MCF 10A (cell line): Measurements from ENCODE around the gene BAIAP2L2. TPM values are rescaled to one million over a fixed set of nuclear protein-coding genes. Genes with fewer than 3 reads are reported as not detected.

Experiments
- BruUV-seq: library from RNA; stranded (reverse); fragments of 400-500 nt; replicated peaks from 2 replicates; lab custom pipeline; 2021; lab: Mats Ljungman, UMichigan
- CTCF ChIA-PET: fragments of 300-600 bp; sonication (Branson Sonifier 250); formaldehyde crosslinking; extraction: SDS; loops from one replicate; lab custom pipeline; 2021; ENCODE audit warnings: antibody characterized with exemption, inconsistent platforms; lab: Yijun Ruan, JAX
- POLR2A ChIA-PET: fragments of 300-600, 350-650 bp; sonication (Branson Sonifier 250); formaldehyde crosslinking; extraction: SDS; loops from one replicate; lab custom pipeline; 2020; ENCODE audit warnings: antibody characterized with exemption, inconsistent platforms; lab: Yijun Ruan, JAX
- DNase-seq: peaks from one replicate; pipeline ENCODE4 v3.0.0-alpha.2; 2018; ENCODE audit not compliant: unreplicated experiment
- H3K27ac Mint-ChIP-seq: one replicate; pipeline ENCODE4 v1.8.0; 2022; ENCODE audit warnings: mild to moderate bottlenecking, low read depth, mixed read lengths; ENCODE audit not compliant: unreplicated experiment
- H3K27me3 Mint-ChIP-seq: one replicate; pipeline ENCODE4 v1.8.0; 2022; ENCODE audit warnings: mixed read lengths; ENCODE audit not compliant: insufficient read depth, unreplicated experiment
- H3K36me3 Mint-ChIP-seq: one replicate; pipeline ENCODE4 v1.8.0; 2022; ENCODE audit warnings: mild to moderate bottlenecking, moderate library complexity, mixed read lengths; ENCODE audit not compliant: insufficient read depth, unreplicated experiment
- H3K4me1 Mint-ChIP-seq: one replicate; pipeline ENCODE4 v1.8.0; 2022; ENCODE audit warnings: mixed read lengths; ENCODE audit not compliant: insufficient read depth, unreplicated experiment
- H3K4me3 Mint-ChIP-seq: one replicate; pipeline ENCODE4 v1.8.0; 2022; ENCODE audit warnings: mild to moderate bottlenecking, moderate library complexity, mixed read lengths; ENCODE audit not compliant: unreplicated experiment
- H3K9me3 Mint-ChIP-seq: one replicate; pipeline ENCODE4 v1.8.0; 2022; ENCODE audit warnings: mixed read lengths; ENCODE audit not compliant: unreplicated experiment
- intact Hi-C: fragments of 100-400 bp; cut with micrococcal nuclease; formaldehyde crosslinking; loops from 2 replicates; pipeline ENCODE4 v1.14.1; 2022
- total RNA-seq: library from RNA; stranded (reverse); gene quantifications from 2 replicates; pipeline ENCODE4 v1.2.3, GENCODE V29; 2022
- TF ChIP-seq, protein P1 (sequence below): fragments of 200-600 bp; IDR thresholded peaks from one replicate; pipeline ENCODE4 v1.8.0; 2022; ENCODE audit warnings: antibody characterized with exemption, mild to moderate bottlenecking; ENCODE audit not compliant: unreplicated experiment

Gene BAIAP2L2
- total RNA-seq, 1 experiment from 2014 or later: 7.1 TPM

- Mint-ChIP-seq H3K4me3 (no peak overlapping the region), H3K36me3 (no peaks in the 10 kb centered on the region), H3K27me3 (no peaks in the 10 kb centered on the region), H3K9me3 (no peaks in the 10 kb centered on the region), H3K4me1 (no peaks in the 10 kb centered on the region), H3K27ac (no peak overlapping the region)
- ChIA-PET POLR2A (interaction anchor here (0.6 kb wide), 1 partner anchor 99 kb away, joined by 3 read pairs; no protein-coding TSS in a partner anchor), CTCF (interaction anchor here (1.2 kb wide), 1 partner anchor 56 kb away, joined by 3 read pairs; no protein-coding TSS in a partner anchor)
- no TSS peak for BruUV-seq
- TF ChIP-seq, protein P1, sequence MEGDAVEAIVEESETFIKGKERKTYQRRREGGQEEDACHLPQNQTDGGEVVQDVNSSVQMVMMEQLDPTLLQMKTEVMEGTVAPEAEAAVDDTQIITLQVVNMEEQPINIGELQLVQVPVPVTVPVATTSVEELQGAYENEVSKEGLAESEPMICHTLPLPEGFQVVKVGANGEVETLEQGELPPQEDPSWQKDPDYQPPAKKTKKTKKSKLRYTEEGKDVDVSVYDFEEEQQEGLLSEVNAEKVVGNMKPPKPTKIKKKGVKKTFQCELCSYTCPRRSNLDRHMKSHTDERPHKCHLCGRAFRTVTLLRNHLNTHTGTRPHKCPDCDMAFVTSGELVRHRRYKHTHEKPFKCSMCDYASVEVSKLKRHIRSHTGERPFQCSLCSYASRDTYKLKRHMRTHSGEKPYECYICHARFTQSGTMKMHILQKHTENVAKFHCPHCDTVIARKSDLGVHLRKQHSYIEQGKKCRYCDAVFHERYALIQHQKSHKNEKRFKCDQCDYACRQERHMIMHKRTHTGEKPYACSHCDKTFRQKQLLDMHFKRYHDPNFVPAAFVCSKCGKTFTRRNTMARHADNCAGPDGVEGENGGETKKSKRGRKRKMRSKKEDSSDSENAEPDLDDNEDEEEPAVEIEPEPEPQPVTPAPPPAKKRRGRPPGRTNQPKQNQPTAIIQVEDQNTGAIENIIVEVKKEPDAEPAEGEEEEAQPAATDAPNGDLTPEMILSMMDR: no peak
- intact Hi-C loops: no loop called here
- DNase-seq: no peak
Observed at GRCh38 chr22:38108561-38109319, 1.7 kb downstream of the BAIAP2L2 start.

DNA sequence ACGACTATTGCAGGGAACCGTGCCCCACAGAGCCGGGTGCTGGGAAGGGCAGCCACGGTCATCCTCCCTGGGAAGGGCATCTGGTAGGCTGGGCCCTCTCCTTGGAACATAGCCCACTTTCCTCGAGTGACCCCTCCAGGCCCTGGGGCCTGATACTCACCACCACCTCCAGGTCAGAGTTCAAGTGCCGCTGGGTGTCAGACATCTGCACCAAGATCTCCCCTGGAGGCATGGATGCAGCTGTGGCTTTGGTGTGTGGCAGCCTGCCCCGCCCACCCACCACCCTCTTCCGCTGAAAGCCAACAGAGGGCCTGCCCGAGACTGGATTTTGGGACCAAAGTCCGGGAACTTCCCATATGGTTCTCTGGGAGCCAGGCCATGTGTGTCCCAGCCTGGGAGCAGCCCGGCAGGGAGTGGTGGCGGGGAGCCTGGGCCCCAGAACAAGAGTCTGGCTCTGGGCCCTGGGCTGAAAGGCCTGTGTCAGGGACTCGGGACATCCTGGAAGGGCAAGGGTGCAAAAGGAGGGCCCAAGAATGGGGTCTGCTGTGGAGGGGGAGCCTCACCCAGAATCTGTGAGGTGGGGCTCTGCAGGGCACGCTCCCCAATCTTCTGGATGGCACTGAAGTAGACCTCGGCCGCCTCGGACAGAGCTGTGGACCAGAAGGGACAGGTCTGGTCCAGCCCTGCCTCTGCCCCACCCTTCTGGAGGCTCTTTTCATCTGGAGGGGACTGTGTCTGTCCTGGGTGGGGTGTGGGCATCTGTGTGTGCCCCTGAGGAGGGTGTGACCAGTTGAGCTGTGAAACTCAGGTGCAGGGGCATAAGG, 2.6 kb downstream of the BAIAP2L2 start:
- Mint-ChIP-seq H3K36me3 (no peaks in the 10 kb centered on the region), H3K4me1 (no peaks in the 10 kb centered on the region), H3K27ac (no peak overlapping the region), H3K9me3 (no peaks in the 10 kb centered on the region), H3K27me3 (no peaks in the 10 kb centered on the region), H3K4me3 (no peak overlapping the region)
- peak; percentile 49 for DNase-seq
- BruUV-seq: no TSS peak
- ChIA-PET POLR2A (interaction anchor here (0.6 kb wide), 1 partner anchor 100 kb away, joined by 3 read pairs; no protein-coding TSS in a partner anchor), CTCF (interaction anchor here (0.6 to 1.2 kb wide), 2 partner anchors 56 to 70 kb away, joined by 3 read pairs; no protein-coding TSS in a partner anchor)
- intact Hi-C loops: no loop called here
- TF ChIP-seq, protein P1: no peak

GRCh38 chr22:38106814-38107578, 3.5 kb downstream of the BAIAP2L2 start:
- TF ChIP-seq, protein P1: no peak
- Mint-ChIP-seq H3K36me3 (no peaks in the 10 kb centered on the region), H3K4me1 (no peaks in the 10 kb centered on the region), H3K27me3 (no peaks in the 10 kb centered on the region), H3K27ac (no peak overlapping the region), H3K9me3 (no peaks in the 10 kb centered on the region), H3K4me3 (no peak overlapping the region)
- no TSS peak for BruUV-seq
- intact Hi-C loops: no loop called here
- DNase-seq: no peak
- POLR2A ChIA-PET: interaction anchor here (1.1 kb wide), 1 partner anchor 15 kb away, joined by 3 read pairs; no protein-coding TSS in a partner anchor
- CTCF ChIA-PET: interaction anchor here (0.5 to 0.7 kb wide), 3 partner anchors 211 to 576 kb away, joined by 3 read pairs; no protein-coding TSS in a partner anchor
